GM12864 (cell line): Measurements from ENCODE around the gene KCNG2.

ENCODE experiments used
- DNase-seq: peaks from one replicate; pipeline ENCODE4 v3.0.0-alpha.2; 2011; ENCODE audit warnings: low read depth
- H3K4me3 ChIP-seq: 2 replicates; pipeline ENCODE4 v1.5.1; 2011; ENCODE audit warnings: mild to moderate bottlenecking, low read depth, low read length, control low read depth
- TF ChIP-seq, protein P1 (sequence below): IDR thresholded peaks from 2 replicates; pipeline ENCODE4 v1.5.1; 2011; ENCODE audit warnings: low read depth, mild to moderate bottlenecking, moderate library complexity, low read length, control low read depth, inconsistent platforms; ENCODE audit errors: missing control alignments

KCNG2 gene

DNA sequence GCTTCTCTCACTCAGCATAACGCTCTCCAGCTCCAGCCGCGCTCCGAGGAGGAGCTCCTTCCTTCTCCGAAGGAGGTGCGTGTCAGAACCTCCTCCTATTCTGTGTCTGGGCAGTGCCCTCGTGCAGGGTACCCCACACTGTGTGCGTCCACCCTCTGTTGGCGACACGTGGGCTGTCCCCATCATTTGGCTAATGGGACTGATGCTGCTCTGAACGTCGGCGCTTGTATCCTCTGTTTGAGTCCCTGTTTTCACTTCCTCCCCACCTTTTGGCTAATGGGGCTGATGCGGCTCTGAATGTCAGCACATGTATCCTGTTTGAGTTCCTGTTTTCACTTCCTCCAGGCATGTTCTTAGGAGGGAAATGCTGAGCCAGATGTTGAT, 22.2 kb downstream of the KCNG2 start:
- TF ChIP-seq, protein P1, sequence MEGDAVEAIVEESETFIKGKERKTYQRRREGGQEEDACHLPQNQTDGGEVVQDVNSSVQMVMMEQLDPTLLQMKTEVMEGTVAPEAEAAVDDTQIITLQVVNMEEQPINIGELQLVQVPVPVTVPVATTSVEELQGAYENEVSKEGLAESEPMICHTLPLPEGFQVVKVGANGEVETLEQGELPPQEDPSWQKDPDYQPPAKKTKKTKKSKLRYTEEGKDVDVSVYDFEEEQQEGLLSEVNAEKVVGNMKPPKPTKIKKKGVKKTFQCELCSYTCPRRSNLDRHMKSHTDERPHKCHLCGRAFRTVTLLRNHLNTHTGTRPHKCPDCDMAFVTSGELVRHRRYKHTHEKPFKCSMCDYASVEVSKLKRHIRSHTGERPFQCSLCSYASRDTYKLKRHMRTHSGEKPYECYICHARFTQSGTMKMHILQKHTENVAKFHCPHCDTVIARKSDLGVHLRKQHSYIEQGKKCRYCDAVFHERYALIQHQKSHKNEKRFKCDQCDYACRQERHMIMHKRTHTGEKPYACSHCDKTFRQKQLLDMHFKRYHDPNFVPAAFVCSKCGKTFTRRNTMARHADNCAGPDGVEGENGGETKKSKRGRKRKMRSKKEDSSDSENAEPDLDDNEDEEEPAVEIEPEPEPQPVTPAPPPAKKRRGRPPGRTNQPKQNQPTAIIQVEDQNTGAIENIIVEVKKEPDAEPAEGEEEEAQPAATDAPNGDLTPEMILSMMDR, result no peak

GRCh38 chr18:79823120-79823519, 25.4 kb downstream of the KCNG2 start:
- DNase-seq, result no peak
- TF ChIP-seq, protein P1, result no peak
- H3K4me3 ChIP-seq, result no peak overlapping the region

More for the DNA sequence above, 22.2 kb downstream of the KCNG2 start:
- H3K4me3 ChIP-seq, result no peak overlapping the region
- DNase-seq, result peak; percentile 68

- no peak for DNase-seq
- TF ChIP-seq, protein P1, result no peak
These were observed 28.2 kb downstream of the KCNG2 start for GRCh38 chr18:79825913-79826312.

GRCh38 chr18:79826966-79827365, 29.2 kb downstream of the KCNG2 start:
- no peak overlapping the region for H3K4me3 ChIP-seq
- DNase-seq, result no peak
- TF ChIP-seq, protein P1, result peak; percentile 2

More at GRCh38 chr18:79825913-79826312, 28.2 kb downstream of the KCNG2 start:
- no peak overlapping the region for H3K4me3 ChIP-seq

- DNase-seq, result no peak
- H3K4me3 ChIP-seq, result no peak overlapping the region
- TF ChIP-seq, protein P1, result no peak
These were observed 30.5 kb downstream of the KCNG2 start for GRCh38 chr18:79828258-79828657.

GRCh38 chr18:79829136-79829854, 31.6 kb downstream of the KCNG2 start:
- H3K4me3 ChIP-seq, result no peak overlapping the region
- DNase-seq, result no peak
- TF ChIP-seq, protein P1, result no peak

GRCh38 chr18:79832169-79832568, 34.4 kb downstream of the KCNG2 start:
- DNase-seq, result no peak
- no peak overlapping the region for H3K4me3 ChIP-seq
- TF ChIP-seq, protein P1, result no peak
